ENCODE results near the gene PRDM1.

DNA sequence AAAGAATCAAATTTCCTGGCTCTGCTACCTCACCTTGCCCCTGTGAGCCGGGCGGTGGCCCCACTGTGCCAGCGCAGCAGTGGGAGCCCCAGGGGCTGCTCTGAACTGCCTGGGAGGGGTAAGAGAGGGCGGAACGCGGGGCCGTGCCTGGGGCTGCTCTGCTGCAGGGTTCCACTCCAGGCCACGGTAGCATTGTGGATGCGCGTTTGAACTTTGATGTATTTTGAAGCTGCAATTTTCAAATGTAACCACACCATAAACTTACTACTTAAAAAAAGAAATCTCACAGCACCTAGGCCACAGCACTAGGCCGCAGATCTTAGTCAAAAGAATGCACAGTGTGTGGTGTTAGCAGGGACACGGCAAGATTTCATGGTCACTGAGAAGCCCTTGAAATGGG is 57.5 kb downstream of the PRDM1 start:
- TF ChIP-seq POLR2AphosphoS5 (IDR thresholded peaks at IDR 0.05; ENCODE audit: borderline replicate concordance, low read depth, low read length) (no peak), EZH2 (IDR thresholded peaks at IDR 0.05) (no peak)
